K562 (cell line): ENCODE measurements around the gene KPNA1. TPM values are rescaled to one million over a fixed set of nuclear protein-coding genes. Genes with fewer than 3 reads are reported as not detected.

ENCODE experiments used
- ATAC-seq: fragments of 200-7000 bp; cut with Tn5 transposase; 3 replicates; pipeline ENCODE4 v1.9.1; 2020; ENCODE audit warnings: moderate library complexity
- BruUV-seq: library from RNA; stranded (reverse); fragments of 400-500 nt; replicated peaks from 2 replicates; lab custom pipeline; 2021; lab: Mats Ljungman, UMichigan
- CTCF ChIA-PET: fragments of 300-600 bp; formaldehyde crosslinking; extraction: SDS; loops from one replicate; lab custom pipeline; 2021; ENCODE audit warnings: low intra/inter-chr PET ratio; lab: Yijun Ruan, JAX
- POLR2A ChIA-PET: fragments of 300-600, 350-650 bp; sonication (Branson Sonifier 250); formaldehyde crosslinking; extraction: SDS; loops from one replicate; lab custom pipeline; 2021; ENCODE audit warnings: antibody characterized with exemption, inconsistent platforms; lab: Yijun Ruan, JAX
- DNase-seq, 4 experiments: peaks; one replicate each; pipeline versions ENCODE4 v3.0.0 to v3.0.0-alpha.2; 2011 to 2018; ENCODE audit warnings: low spot score in 3 of 4, mixed read lengths in 3 of 4; ENCODE audit errors: extremely low read depth in 1 of 4
- FAIRE-seq: peaks from 2 replicates; lab custom pipeline; 2011; peaks lifted over from hg19 to GRCh38; lab: Jason Lieb, UNC
- H2AFZ ChIP-seq: 2 replicates; pipeline ENCODE4 v1.6.0; 2011; ENCODE audit warnings: low read depth, low read length, control low read depth, inconsistent platforms
- H3K27ac ChIP-seq: fragments of 200-600 bp; 3 replicates; pipeline ENCODE4 v1.8.0; 2011; ENCODE audit warnings: low read depth, mild to moderate bottlenecking, control low read depth, inconsistent platforms, low read length, moderate library complexity, mixed read lengths; ENCODE audit errors: extremely low read depth
- H3K27me3 ChIP-seq, 2 experiments: fragments of 300-600 bp in 1 of 2; 2 replicates in 1 of 2; 3 replicates in 1 of 2; pipeline versions ENCODE4 v1.6.0 to v1.8.0; 2011; ENCODE audit warnings: inconsistent platforms in 2 of 2, low read length in 2 of 2, mild to moderate bottlenecking in 1 of 2, mixed read lengths in 1 of 2, moderate library complexity in 1 of 2; ENCODE audit not compliant: control insufficient read depth in 2 of 2, insufficient read depth in 2 of 2
- H3K36me3 ChIP-seq: fragments of 300-600 bp; 3 replicates; pipeline ENCODE4 v1.8.0; 2011; ENCODE audit warnings: mild to moderate bottlenecking, low read length, inconsistent platforms; ENCODE audit not compliant: control insufficient read depth, insufficient read depth
- H3K4me1 ChIP-seq, 2 experiments: fragments of 200-600 bp in 1 of 2; replicated peaks in 1 of 2; 2 replicates in 1 of 2; 3 replicates in 1 of 2; pipeline versions ENCODE4 v1.5.1 to v1.8.0; 2011; ENCODE audit warnings: inconsistent platforms in 2 of 2, low read length in 2 of 2, mild to moderate bottlenecking in 1 of 2, mixed read lengths in 1 of 2, moderate library complexity in 1 of 2; ENCODE audit not compliant: control insufficient read depth in 2 of 2, insufficient read depth in 2 of 2
- H3K4me2 ChIP-seq: 2 replicates; pipeline ENCODE4 v1.6.1; 2011; ENCODE audit warnings: low read length, control low read depth, inconsistent platforms, mixed read lengths; ENCODE audit not compliant: insufficient read depth
- H3K4me3 ChIP-seq: fragments of 200-600 bp; sonication (generic), shearing (Covaris generic); 2 replicates; pipeline ENCODE4 v1.5.1; 2016; ENCODE audit warnings: control low read depth, inconsistent platforms
- H3K79me2 ChIP-seq: fragments of 200-600 bp; 3 replicates; pipeline ENCODE4 v1.8.0; 2011; ENCODE audit warnings: low read length, inconsistent platforms; ENCODE audit not compliant: control insufficient read depth, insufficient read depth
- H3K9ac ChIP-seq, 2 experiments: 2 replicates each; pipeline versions ENCODE4 v1.6.0 to v1.6.1; 2011; ENCODE audit warnings: low read depth in 2 of 2, low read length in 2 of 2, control low read depth in 1 of 2, inconsistent platforms in 1 of 2, mild to moderate bottlenecking in 1 of 2, mixed read lengths in 1 of 2; ENCODE audit not compliant: insufficient read depth in 1 of 2
- H3K9me1 ChIP-seq: one replicate; pipeline ENCODE4 v1.6.0; 2011; ENCODE audit warnings: inconsistent platforms, mild to moderate bottlenecking, low read length, moderate library complexity; ENCODE audit not compliant: control insufficient read depth, insufficient read depth
- H3K9me3 ChIP-seq: replicated peaks from 2 replicates; pipeline ENCODE4 v1.5.1; 2011; ENCODE audit warnings: low read depth, low read length, inconsistent platforms; ENCODE audit not compliant: control insufficient read depth, insufficient read depth
- H4K20me1 ChIP-seq: replicated peaks from 2 replicates; pipeline ENCODE4 v1.6.1; 2011; ENCODE audit warnings: low read length, inconsistent platforms, mixed read lengths; ENCODE audit not compliant: control insufficient read depth, insufficient read depth
- ARID3A ChIP-seq: IDR thresholded peaks from 2 replicates; pipeline ENCODE4 v1.6.1; 2012; ENCODE audit warnings: low read depth, low read length, improper control_type of control experiment, borderline replicate concordance
- CEBPB ChIP-seq: fragments of 450-650 bp; IDR thresholded peaks from 2 replicates; pipeline ENCODE4 v1.6.1; 2016; ENCODE audit warnings: missing genetic modification characterization, missing compliant biosample characterization
- GTF3C2 ChIP-seq: IDR thresholded peaks from 3 replicates; pipeline ENCODE4 v1.6.1; 2011; ENCODE audit warnings: borderline replicate concordance, mild to moderate bottlenecking, moderate library complexity; ENCODE audit not compliant: insufficient read length; ENCODE audit errors: extremely low read depth
- HINFP ChIP-seq: fragments of 450-650 bp; conservative IDR thresholded peaks from 2 replicates; pipeline ENCODE4 v1.6.1; 2016; ENCODE audit warnings: missing genetic modification characterization, low read depth, mild to moderate bottlenecking, control low read depth, missing compliant biosample characterization
- SUPT5H ChIP-seq: fragments of 450-650 bp; IDR thresholded peaks from 2 replicates; pipeline ENCODE4 v1.6.1; 2016
- TAF15 ChIP-seq: fragments of 200-400 bp; formaldehyde crosslinking; IDR thresholded peaks from 2 replicates; pipeline ENCODE4 v1.6.1; 2017; ENCODE audit warnings: mild to moderate bottlenecking, low read depth, low read length, moderate library complexity
- ZKSCAN8 ChIP-seq: fragments of 200-800 bp; sonication (Bioruptor generic); IDR thresholded peaks from 2 replicates; pipeline ENCODE4 v1.6.1; 2016; ENCODE audit warnings: missing genetic modification characterization, missing compliant biosample characterization
- ZNF133 ChIP-seq: fragments of 250-450 bp; sonication (Bioruptor Pico); IDR thresholded peaks from 2 replicates; pipeline ENCODE4 v1.4.0; 2020; ENCODE audit warnings: mild to moderate bottlenecking
- ZNF699 ChIP-seq: fragments of 250-450 bp; sonication (Bioruptor Pico); IDR thresholded peaks from 2 replicates; pipeline ENCODE4 v1.8.0; 2021; ENCODE audit warnings: mild to moderate bottlenecking, moderate library complexity; ENCODE audit not compliant: insufficient replicate concordance
- ZNF75A ChIP-seq: fragments of 450-650 bp; formaldehyde crosslinking; IDR thresholded peaks from 2 replicates; pipeline ENCODE4 v1.4.0; 2020; ENCODE audit warnings: mild to moderate bottlenecking
- WGBS: fragments of 100-300 bp; shearing (Covaris generic); methylation state at CpG from one replicate; pipeline ENCODE4 v1.1.6; 2016; ENCODE audit warnings: low coverage, mixed read lengths; ENCODE audit not compliant: insufficient coverage; ENCODE audit errors: missing lambda C conversion rate; 5-methylcytosine and 5-hydroxymethylcytosine counted together
- in situ Hi-C: fragments of 300-500 bp; cut with MboI; formaldehyde crosslinking; loops from 4 replicates; pipeline ENCODE4 v1.15.0; 2018; ENCODE audit warnings: inconsistent platforms, mixed read lengths
- intact Hi-C: fragments of 100-400 bp; cut with micrococcal nuclease; formaldehyde crosslinking; loops from 2 replicates; pipeline ENCODE4 v1.14.2; 2022
- polyA plus RNA-seq, 8 experiments: library from polyadenylated mRNA; depleted of rRNA in 4 of 8; stranded (reverse) in 5 of 8; unstranded in 3 of 8; fragments of >200 nt; fragmentation: Nextera tagmentation in 2 of 8; fragmentation: Illumina TruSeq in 1 of 8; extraction: Ambion mirVana in 2 of 8; extraction: Trizol in 1 of 8; gene quantifications; 2 replicates each; pipeline versions ENCODE4 v1.2.1 to v1.2.3, GENCODE V29; 2011 to 2014; ENCODE audit warnings: inconsistent platforms in 1 of 8, missing spikeins in 1 of 8
- total RNA-seq, 7 experiments: library from RNA; depleted of rRNA in 6 of 7; stranded (reverse); fragments of >200 nt in 6 of 7; fragmentation: Illumina TruSeq in 2 of 7; extraction: Trizol in 2 of 7; gene quantifications; 2 replicates each; pipeline versions ENCODE4 v1.2.1 to v1.2.3, GENCODE V29; 2011 to 2021; ENCODE audit warnings: low replicate concordance in 1 of 7

Gene KPNA1
- total and polyA plus RNA-seq, 9 of the 15 experiments (the other 6 are each of a cell fraction or from before 2014, with no cell fraction given): 9.3 to 53.8 (median 33.5) TPM

- intact Hi-C loops: no loop called here
- in situ Hi-C loops: no loop called here
- H3K79me2 ChIP-seq: peaks cover 20% of the 10 kb centered on the region
- H3K27me3 ChIP-seq: no peaks in the 10 kb centered on the region
- H3K4me3 ChIP-seq: no peak overlapping the region
- no peak for ATAC-seq
- H4K20me1 ChIP-seq: no peaks in the 10 kb centered on the region
- TF ChIP-seq ZNF699 (CRISPR knock-in tag) (no peak), SUPT5H (no peak), ZKSCAN8 (CRISPR knock-in tag) (no peak), TAF15 (no peak), ZNF133 (CRISPR knock-in tag) (no peak), ARID3A (no peak), HINFP (tag) (no peak), ZNF75A (CRISPR knock-in tag) (no peak), GTF3C2 (no peak), CEBPB (tag) (no peak)
- TF ChIP-seq, all 486 proteins: peak for 0
- ChIA-PET POLR2A (interaction anchor here (0.9 kb wide), 1 partner anchor 105 kb away, joined by 4 read pairs; no protein-coding TSS in a partner anchor), CTCF (no interaction called here)
- H2AFZ ChIP-seq: no peak overlapping the region
- BruUV-seq: no TSS peak
- peaks cover 0 to 4% of the 10 kb centered on the region in 2 experiments; a peak in 2 of 5 replicates for H3K4me1 ChIP-seq
- no peak for DNase-seq
- WGBS: 86% methylated on average over 3 of the region's 4 CpGs
- H3K9ac ChIP-seq: no peak overlapping the region
- FAIRE-seq: no peak
- H3K9me3 ChIP-seq: no peaks in the 10 kb centered on the region
- H3K4me2 ChIP-seq: no peak overlapping the region
- no peak overlapping the region for H3K27ac ChIP-seq
- peaks cover 38% of the 10 kb centered on the region for H3K36me3 ChIP-seq
- H3K9me1 ChIP-seq: no peaks in the 10 kb centered on the region
These were observed 93.6 kb downstream of the KPNA1 start for GRCh38 chr3:122421101-122421500.
